ENCODE measurements around the gene DHX35. TPM values are rescaled to one million over a fixed set of nuclear protein-coding genes. Genes with fewer than 3 reads are reported as not detected.

Gene DHX35
- total RNA-seq, 1 experiment from 2014 or later = 29.5 TPM

DNA sequence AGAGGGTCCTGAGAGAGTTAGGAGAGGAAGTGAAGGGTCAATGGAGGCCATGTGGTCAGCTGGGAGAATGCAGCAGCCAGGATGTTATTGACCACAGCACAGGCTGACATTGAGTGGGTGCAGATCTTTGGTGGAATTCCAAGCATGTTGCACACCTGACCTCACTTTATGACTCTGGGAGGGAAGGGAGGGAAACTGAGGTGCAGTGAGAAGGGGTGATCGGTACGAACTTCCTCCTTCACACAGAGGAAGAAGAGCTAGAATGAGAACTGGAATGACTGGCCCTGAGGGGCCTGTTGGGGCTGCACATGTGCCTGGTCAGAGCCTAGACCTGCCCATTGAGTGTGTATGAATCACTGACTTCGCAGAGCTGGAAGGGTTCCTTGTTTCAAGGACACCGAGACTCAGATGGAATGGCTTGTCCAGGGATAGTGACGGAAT, 26.2 kb upstream of the DHX35 start:
- no peaks in the 10 kb centered on the region for H3K27me3 ChIP-seq (replicated peaks; ENCODE audit: control insufficient read depth, insufficient read depth, low read length)
- Mint-ChIP-seq H3K4me3 (ENCODE audit: unreplicated experiment) (no peak overlapping the region), H3K27ac (ENCODE audit: unreplicated experiment) (no peak overlapping the region), H3K9me3 (ENCODE audit: unreplicated experiment) (no peaks in the 10 kb centered on the region), H3K36me3 (ENCODE audit: insufficient read depth, unreplicated experiment) (peaks cover 76% of the 10 kb centered on the region), H3K27me3 (ENCODE audit: insufficient read depth, unreplicated experiment) (no peaks in the 10 kb centered on the region), H3K4me1 (ENCODE audit: low read depth, unreplicated experiment) (peaks cover 31% of the 10 kb centered on the region)
- BruUV-seq (replicated peaks) = no TSS peak
- DNase-seq = no peak
- ChIA-PET CTCF (interaction anchor here (0.6 to 1.5 kb wide), 4 partner anchors 10 to 562 kb away, joined by 3 to 4 read pairs (median 4); partner anchors contain the start of genes DHX35 and FAM83D), POLR2A (interaction anchor here (1.0 kb wide), 1 partner anchor 9 kb away, joined by 4 read pairs; no protein-coding TSS in a partner anchor)
- intact Hi-C loops (cut with micrococcal nuclease; ENCODE audit: unreplicated experiment) = loop anchor here (1.0 kb wide), 2 partner anchors 32 to 76 kb away; no protein-coding TSS in a partner anchor
- no peak overlapping the region for H3K4me3 ChIP-seq (ENCODE audit: low read depth, low read length)
- peaks cover 1% of the 10 kb centered on the region for H3K36me3 ChIP-seq (ENCODE audit: control insufficient read depth, insufficient read depth, low read length)
- no peaks in the 10 kb centered on the region for H3K9me3 ChIP-seq
- H3K4me1 ChIP-seq = peaks cover 14% of the 10 kb centered on the region
- TF ChIP-seq CTCF (IDR thresholded peaks at IDR 0.05; ENCODE audit: insufficient read depth in 1 of 2, low read depth in 1 of 2, low read length in 1 of 2, severe bottlenecking in 1 of 2, unreplicated experiment in 1 of 2) = no peak

DNA sequence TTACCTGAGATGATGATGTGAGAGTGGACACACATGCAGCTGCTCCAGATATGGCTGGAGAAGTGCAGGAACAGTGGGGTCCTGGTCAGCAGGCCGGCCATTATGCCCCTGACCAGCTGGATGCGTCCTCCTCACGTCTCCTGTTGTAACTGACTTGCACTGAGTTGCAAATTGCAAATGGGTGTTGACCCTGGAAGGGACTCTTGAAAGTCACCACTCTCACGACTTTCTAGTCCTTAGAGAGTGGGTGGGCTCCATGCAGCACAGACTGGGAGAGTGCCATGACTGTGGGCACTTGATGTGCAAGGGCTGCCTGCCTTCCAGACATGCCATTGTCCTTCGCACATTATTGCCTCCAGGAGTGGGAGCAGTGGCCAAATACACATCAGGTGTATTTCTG, 25.1 kb upstream of the DHX35 start:
- BruUV-seq (replicated peaks) = no TSS peak
- H3K9me3 ChIP-seq = no peaks in the 10 kb centered on the region
- POLR2A ChIA-PET = interaction anchor here (1.0 kb wide), 1 partner anchor 10 kb away, joined by 4 read pairs; no protein-coding TSS in a partner anchor
- no peak for TF ChIP-seq CTCF (IDR thresholded peaks at IDR 0.05; ENCODE audit: insufficient read depth in 1 of 2, low read depth in 1 of 2, low read length in 1 of 2, severe bottlenecking in 1 of 2, unreplicated experiment in 1 of 2)
- Mint-ChIP-seq H3K27ac (ENCODE audit: unreplicated experiment) (peak overlapping the region; percentile 15), H3K27me3 (ENCODE audit: insufficient read depth, unreplicated experiment) (no peaks in the 10 kb centered on the region), H3K9me3 (ENCODE audit: unreplicated experiment) (no peaks in the 10 kb centered on the region), H3K4me1 (ENCODE audit: low read depth, unreplicated experiment) (peaks cover 35% of the 10 kb centered on the region), H3K36me3 (ENCODE audit: insufficient read depth, unreplicated experiment) (peaks cover 80% of the 10 kb centered on the region), H3K4me3 (ENCODE audit: unreplicated experiment) (no peak overlapping the region)
- H3K4me1 ChIP-seq = peaks cover 14% of the 10 kb centered on the region
- intact Hi-C loops (cut with micrococcal nuclease; ENCODE audit: unreplicated experiment) = no loop called here
- CTCF ChIA-PET = interaction anchor here (1.5 kb wide), 1 partner anchor 11 kb away, joined by 4 read pairs; the partner anchor contains the start of gene FAM83D
- no peak overlapping the region for H3K4me3 ChIP-seq (ENCODE audit: low read depth, low read length)
- H3K27me3 ChIP-seq (replicated peaks; ENCODE audit: control insufficient read depth, insufficient read depth, low read length) = no peaks in the 10 kb centered on the region
- DNase-seq = no peak
- peaks cover 4% of the 10 kb centered on the region; the same call in 1 of the 2 replicates for H3K36me3 ChIP-seq (ENCODE audit: control insufficient read depth, insufficient read depth, low read length)

DNA sequence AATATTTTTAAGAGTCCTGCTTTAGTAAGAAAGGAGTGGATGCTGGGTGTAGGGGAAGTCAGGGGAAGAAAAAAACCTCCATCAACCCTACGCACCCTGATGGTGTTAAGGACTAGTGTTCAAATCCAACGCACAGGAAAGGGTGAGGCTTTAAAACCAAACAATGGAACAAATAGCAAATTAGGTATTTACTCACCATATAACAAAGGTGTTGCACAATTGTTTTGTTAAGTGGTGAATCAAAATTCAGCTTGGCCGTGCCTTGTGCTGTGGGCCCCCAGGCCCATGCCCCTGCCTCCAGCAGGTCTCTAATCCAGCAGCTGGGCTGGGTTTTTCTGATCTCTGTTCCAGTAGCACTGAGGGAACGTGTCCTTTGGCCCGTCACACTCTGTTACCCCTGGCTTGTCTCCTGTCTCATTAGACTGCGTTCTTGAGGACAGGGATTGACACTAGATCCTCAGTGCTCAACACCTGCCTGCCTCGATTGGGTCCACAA, 24.1 kb upstream of the DHX35 start:
- CTCF ChIA-PET = no interaction called here

More for the DNA sequence above, 24.1 kb upstream of the DHX35 start:
- Mint-ChIP-seq H3K36me3 (ENCODE audit: insufficient read depth, unreplicated experiment) (peaks cover 80% of the 10 kb centered on the region), H3K27ac (ENCODE audit: unreplicated experiment) (peak overlapping the region; percentile 4), H3K9me3 (ENCODE audit: unreplicated experiment) (no peaks in the 10 kb centered on the region), H3K4me1 (ENCODE audit: low read depth, unreplicated experiment) (peaks cover 35% of the 10 kb centered on the region), H3K4me3 (ENCODE audit: unreplicated experiment) (no peak overlapping the region), H3K27me3 (ENCODE audit: insufficient read depth, unreplicated experiment) (no peaks in the 10 kb centered on the region)
- no peak overlapping the region for H3K4me3 ChIP-seq (ENCODE audit: low read depth, low read length)
- POLR2A ChIA-PET = no interaction called here
- H3K4me1 ChIP-seq = peaks cover 8% of the 10 kb centered on the region
- peaks cover 4% of the 10 kb centered on the region; the same call in 1 of the 2 replicates for H3K36me3 ChIP-seq (ENCODE audit: control insufficient read depth, insufficient read depth, low read length)
- H3K9me3 ChIP-seq = no peaks in the 10 kb centered on the region
- no peaks in the 10 kb centered on the region for H3K27me3 ChIP-seq (replicated peaks; ENCODE audit: control insufficient read depth, insufficient read depth, low read length)
- peak in 1 of 2 experiments; percentile 32 for DNase-seq
- TF ChIP-seq CTCF (IDR thresholded peaks at IDR 0.05; ENCODE audit: insufficient read depth in 1 of 2, low read depth in 1 of 2, low read length in 1 of 2, severe bottlenecking in 1 of 2, unreplicated experiment in 1 of 2) = no peak
- intact Hi-C loops (cut with micrococcal nuclease; ENCODE audit: unreplicated experiment) = no loop called here
- BruUV-seq (replicated peaks) = no TSS peak

Data from Caco-2 (cell line).